Measurements from ENCODE around the gene CARS1. TPM values are rescaled to one million over a fixed set of nuclear protein-coding genes. Genes with fewer than 3 reads are reported as not detected.
A peak's percentile ranks its signal among the peaks of the same experiment; 100 is the strongest.

The CARS1 gene
- total RNA-seq, 4 donors from 2014 or later: 37.0 to 61.3 (median 52.3) TPM

GRCh38 chr11:3001496-3001895, 55.7 kb downstream of the CARS1 start:
- Histone ChIP-seq H3K4me3 (no peak overlapping the region), H3K36me3 (peaks cover 0 to 18% (median 8%) of the 10 kb centered on the region in 4 donors), H3K27ac (peak overlapping the region; percentile 24 to 64 (median 54)), H3K4me1 (peaks cover 0 to 30% (median 6%) of the 10 kb centered on the region in 4 donors), H3K27me3 (no peaks in the 10 kb centered on the region), H3K9me3 (no peaks in the 10 kb centered on the region)
- intact Hi-C loops (cut with DNase I; ENCODE audit: low total_unique reads): no loop called here
- DNase-seq: no peak
- in situ Hi-C loops (cut with MboI; ENCODE audit: low pct_ligation_motif_present in 1 of 4, low pct_unique_long_range_greater_than_20kb in 1 of 4, low sequenced_read_pairs in 3 of 4): no loop called here
- WGBS, 2 donors (ENCODE audit: low coverage in 1 of 2): 78% methylated on average over 6 of the region's 6 CpGs; no CpG with 5 or more reads in 1 of the 2 donors
- TF ChIP-seq POLR2AphosphoS5 (IDR thresholded peaks at IDR 0.05): no peak
- TF ChIP-seq POLR2A (IDR thresholded peaks at IDR 0.05): no peak
- no peak for TF ChIP-seq CTCF (IDR thresholded peaks at IDR 0.05)
- no peak for TF ChIP-seq EP300 (IDR thresholded peaks at IDR 0.05; ENCODE audit: low read depth)

GRCh38 chr11:3000032-3000961, 56.9 kb downstream of the CARS1 start:
- peak; percentile 61 for DNase-seq
- no peak overlapping the region for H3K4me3 ChIP-seq
- TF ChIP-seq POLR2A (IDR thresholded peaks at IDR 0.05): no peak
- H3K4me1 ChIP-seq: peaks cover 0 to 30% (median 6%) of the 10 kb centered on the region in 4 donors
- H3K27me3 ChIP-seq: no peaks in the 10 kb centered on the region
- H3K9me3 ChIP-seq: no peaks in the 10 kb centered on the region
- peak overlapping the region; percentile 24 to 64 (median 54) for H3K27ac ChIP-seq
- 60% methylated on average over 15 of the region's 17 CpGs; no CpG with 5 or more reads in 1 of the 2 donors for WGBS, 2 donors (ENCODE audit: low coverage in 1 of 2)
- in situ Hi-C loops (cut with MboI; ENCODE audit: low pct_ligation_motif_present in 1 of 4, low pct_unique_long_range_greater_than_20kb in 1 of 4, low sequenced_read_pairs in 3 of 4): no loop called here
- peaks cover 0 to 18% (median 7%) of the 10 kb centered on the region in 4 donors for H3K36me3 ChIP-seq
- intact Hi-C loops (cut with DNase I; ENCODE audit: low total_unique reads): no loop called here

- Histone ChIP-seq H3K4me3 (no peak overlapping the region), H3K4me1 (peaks cover 0 to 30% (median 6%) of the 10 kb centered on the region in 4 donors), H3K36me3 (peaks cover 0 to 16% (median 6%) of the 10 kb centered on the region in 4 donors), H3K27ac (no peak overlapping the region), H3K9me3 (no peaks in the 10 kb centered on the region), H3K27me3 (no peaks in the 10 kb centered on the region)
- DNase-seq: no peak
- WGBS, 2 donors (ENCODE audit: low coverage in 1 of 2): 84% methylated on average over 10 of the region's 10 CpGs; no CpG with 5 or more reads in 1 of the 2 donors
- TF ChIP-seq POLR2AphosphoS5 (IDR thresholded peaks at IDR 0.05) (no peak), EP300 (IDR thresholded peaks at IDR 0.05; ENCODE audit: low read depth) (no peak)
- in situ Hi-C loops (cut with MboI; ENCODE audit: low pct_ligation_motif_present in 1 of 4, low pct_unique_long_range_greater_than_20kb in 1 of 4, low sequenced_read_pairs in 3 of 4): loop anchor here in 1 of 4 donors (10.0 kb wide), 1 partner anchor 55 kb away; the partner anchor contains the start of gene CARS1
- intact Hi-C loops (cut with DNase I; ENCODE audit: low total_unique reads): no loop called here
Measured at GRCh38 chr11:2999464-2999998, 57.7 kb downstream of the CARS1 start.

GRCh38 chr11:2998073-2998850, 59.0 kb downstream of the CARS1 start:
- peaks cover 0 to 11% (median 5%) of the 10 kb centered on the region in 4 donors for H3K36me3 ChIP-seq
- H3K4me1 ChIP-seq: peaks cover 0 to 30% (median 6%) of the 10 kb centered on the region in 4 donors
- no peak overlapping the region for H3K4me3 ChIP-seq
- in situ Hi-C loops (cut with MboI; ENCODE audit: low pct_ligation_motif_present in 1 of 4, low pct_unique_long_range_greater_than_20kb in 1 of 4, low sequenced_read_pairs in 3 of 4) (loop anchor here in 1 of 4 donors (10.0 kb wide), 1 partner anchor 57 kb away; the partner anchor contains the start of gene CARS1), intact Hi-C loops (cut with DNase I; ENCODE audit: low total_unique reads) (no loop called here)
- WGBS, 2 donors (ENCODE audit: low coverage in 1 of 2): 57 to 75% methylated on average over 2 to 6 of the region's 7 CpGs
- peak; percentile 42 for DNase-seq
- no peak for TF ChIP-seq EP300 (IDR thresholded peaks at IDR 0.05; ENCODE audit: low read depth)
- TF ChIP-seq POLR2AphosphoS5 (IDR thresholded peaks at IDR 0.05): no peak
- TF ChIP-seq CTCF (IDR thresholded peaks at IDR 0.05): peak in 1 of 5 experiments; percentile 9
- TF ChIP-seq POLR2A (IDR thresholded peaks at IDR 0.05): no peak
- no peaks in the 10 kb centered on the region for H3K9me3 ChIP-seq
- no peaks in the 10 kb centered on the region for H3K27me3 ChIP-seq
- H3K27ac ChIP-seq: peak overlapping the region in 2 of 4 donors; percentile 59 to 64

All from transverse colon (tissue), 4 donors.